Transverse colon (tissue), 4 donors: ENCODE data around the gene BCL11A. TPM values are rescaled to one million over a fixed set of nuclear protein-coding genes. Genes with fewer than 3 reads are reported as not detected.

Experiments
- DNase-seq: peaks from one replicate; pipeline ENCODE4 v3.0.0-alpha.2; 2019
- H3K27ac ChIP-seq, 4 donors: fragments of 200-600 bp; sonication (generic); 2 replicates each; pipeline ENCODE4 v1.5.1; 2016 to 2018; ENCODE audit warnings: inconsistent platforms in 4 of 4
- H3K27me3 ChIP-seq: fragments of 200-600 bp; sonication (generic); 2 replicates; pipeline ENCODE4 v1.5.1; 2017; ENCODE audit warnings: inconsistent platforms
- H3K36me3 ChIP-seq, 4 donors: fragments of 200-600 bp; sonication (generic); 2 replicates each; pipeline ENCODE4 v1.5.1; 2017 to 2019; ENCODE audit warnings: inconsistent platforms in 4 of 4
- H3K4me1 ChIP-seq, 4 donors: fragments of 200-600 bp; sonication (generic); 2 replicates each; pipeline ENCODE4 v1.5.1; 2017 to 2020; ENCODE audit warnings: inconsistent platforms in 4 of 4
- H3K4me3 ChIP-seq, 4 donors: fragments of 200-600 bp; sonication (generic); 1 replicate in 1 of 4; 2 replicates in 3 of 4; pipeline versions ENCODE4 v1.5.1 to v1.6.1; 2017 to 2019; ENCODE audit warnings: inconsistent platforms in 4 of 4
- H3K9me3 ChIP-seq, 2 donors: fragments of 200-600 bp; sonication (generic); 2 replicates each; pipeline ENCODE4 v1.5.1; 2017 to 2019; ENCODE audit warnings: inconsistent platforms in 2 of 2
- CTCF ChIP-seq, 5 experiments: fragments of 200-600 bp in 3 of 5; fragments of 450-650 bp in 2 of 5; sonication (generic) in 3 of 5; IDR thresholded peaks; 1 replicate in 2 of 5; 2 replicates in 3 of 5; pipeline ENCODE4 v1.5.1; 2016 to 2017; ENCODE audit warnings: antibody characterized with exemption in 5 of 5, inconsistent platforms in 3 of 5, mild to moderate bottlenecking in 2 of 5, moderate library complexity in 1 of 5
- EP300 ChIP-seq: sonication (generic); formaldehyde crosslinking; IDR thresholded peaks from one replicate; pipeline ENCODE4 v1.6.1; 2017; ENCODE audit warnings: antibody characterized with exemption, low read depth
- POLR2A ChIP-seq: fragments of 450-650 bp; IDR thresholded peaks from one replicate; pipeline ENCODE4 v1.6.1; 2016; ENCODE audit warnings: antibody characterized with exemption, mild to moderate bottlenecking, moderate library complexity
- POLR2AphosphoS5 ChIP-seq, 3 donors: sonication (generic); formaldehyde crosslinking; IDR thresholded peaks; one replicate each; pipeline ENCODE4 v1.6.1; 2016; ENCODE audit warnings: antibody characterized with exemption in 3 of 3
- WGBS, 2 donors: methylation state at CpG; one replicate each; pipeline ENCODE4 v1.1.5; 2018; ENCODE audit warnings: low coverage in 1 of 2; 5-methylcytosine and 5-hydroxymethylcytosine counted together
- in situ Hi-C, 4 donors: fragments of 200-750 bp; cut with MboI; loops; one replicate each; pipeline versions ENCODE4 v1.15.0 to v1.15.1; 2017; ENCODE audit warnings: low sequenced_read_pairs in 3 of 4, low pct_ligation_motif_present in 1 of 4, low pct_unique_long_range_greater_than_20kb in 1 of 4
- intact Hi-C: fragments of 100-400 bp; cut with DNase I; formaldehyde crosslinking; loops from one replicate; pipeline ENCODE4 v1.15.1; 2023; ENCODE audit warnings: low total_unique reads
- total RNA-seq, 4 donors: library from RNA; depleted of rRNA; stranded (reverse); fragments of >200 nt; gene quantifications; one replicate each; pipeline ENCODE4 v1.1.0, GENCODE V29; 2016

BCL11A gene
- total RNA-seq, 4 donors from 2014 or later, result 11.3 to 38.1 (median 19.9) TPM

- no peaks in the 10 kb centered on the region for H3K36me3 ChIP-seq
Measured at GRCh38 chr2:60586081-60586480, 32.6 kb upstream of the BCL11A start.

GRCh38 chr2:60585276-60585675, 31.8 kb upstream of the BCL11A start:
- in situ Hi-C loops (loop anchor here in 3 of 4 donors (25.0 kb wide), 4 partner anchors 1298 to 1823 kb away; no protein-coding TSS in a partner anchor), intact Hi-C loops (loop anchor here (10.0 kb wide), 1 partner anchor 1820 kb away; no protein-coding TSS in a partner anchor)
- TF ChIP-seq POLR2AphosphoS5 (IDR thresholded peaks at IDR 0.05) (no peak), EP300 (no peak), CTCF (IDR thresholded peaks at IDR 0.05) (no peak), POLR2A (no peak)
- WGBS, 2 donors, result 94 to 100% methylated on average over 8 to 25 of the region's 25 CpGs
- Histone ChIP-seq H3K27me3 (peaks cover 20% of the 10 kb centered on the region), H3K9me3 (no peaks in the 10 kb centered on the region), H3K4me3 (no peak overlapping the region), H3K4me1 (peaks cover 0 to 5% (median 0%) of the 10 kb centered on the region in 4 donors), H3K27ac (no peak overlapping the region), H3K36me3 (no peaks in the 10 kb centered on the region)
- no peak for DNase-seq

More at GRCh38 chr2:60586081-60586480, 32.6 kb upstream of the BCL11A start:
- Histone ChIP-seq H3K4me1 (peaks cover 0 to 5% (median 0%) of the 10 kb centered on the region in 4 donors), H3K27me3 (peaks cover 18% of the 10 kb centered on the region), H3K4me3 (no peak overlapping the region), H3K27ac (no peak overlapping the region), H3K9me3 (no peaks in the 10 kb centered on the region)
- in situ Hi-C loops, result loop anchor here in 3 of 4 donors (25.0 kb wide), 4 partner anchors 1299 to 1824 kb away; no protein-coding TSS in a partner anchor
- WGBS, 2 donors, result 86% methylated on average over 1 to 6 of the region's 6 CpGs
- no peak for DNase-seq
- intact Hi-C loops, result loop anchor here (10.0 kb wide), 1 partner anchor 1821 kb away; no protein-coding TSS in a partner anchor
- no peak for TF ChIP-seq EP300

- H3K4me1 ChIP-seq, result peaks cover 0 to 5% (median 0%) of the 10 kb centered on the region in 4 donors
- H3K36me3 ChIP-seq, result no peaks in the 10 kb centered on the region
- no peak overlapping the region for H3K4me3 ChIP-seq
- peaks cover 20% of the 10 kb centered on the region for H3K27me3 ChIP-seq
- H3K9me3 ChIP-seq, result no peaks in the 10 kb centered on the region
- TF ChIP-seq POLR2AphosphoS5 (IDR thresholded peaks at IDR 0.05), result no peak
- no peak for TF ChIP-seq CTCF (IDR thresholded peaks at IDR 0.05)
- TF ChIP-seq POLR2A, result no peak
- TF ChIP-seq EP300, result no peak
- no peak for DNase-seq
- in situ Hi-C loops (loop anchor here in 3 of 4 donors (25.0 kb wide), 4 partner anchors 1296 to 1821 kb away; no protein-coding TSS in a partner anchor), intact Hi-C loops (loop anchor here (10.0 kb wide), 1 partner anchor 1819 kb away; no protein-coding TSS in a partner anchor)
- H3K27ac ChIP-seq, result no peak overlapping the region
- 60 to 64% methylated on average over 1 to 5 of the region's 5 CpGs for WGBS, 2 donors
Measured at GRCh38 chr2:60583604-60584003, 30.1 kb upstream of the BCL11A start.

GRCh38 chr2:60581433-60582282, 28.2 kb upstream of the BCL11A start:
- DNase-seq, result peak; percentile 67
- WGBS, 2 donors, result 6 to 11% methylated on average over 3 to 30 of the region's 59 CpGs
- peak overlapping the region in 3 of 4 donors; percentile 24 to 47 (median 26) for H3K4me3 ChIP-seq
- TF ChIP-seq POLR2AphosphoS5 (IDR thresholded peaks at IDR 0.05) (no peak), CTCF (IDR thresholded peaks at IDR 0.05) (peak; percentile 69 to 96 (median 90))
- peaks cover 20% of the 10 kb centered on the region for H3K27me3 ChIP-seq
- no peaks in the 10 kb centered on the region for H3K9me3 ChIP-seq
- no peak overlapping the region for H3K27ac ChIP-seq
- intact Hi-C loops (loop anchor here (10.0 kb wide), 1 partner anchor 1817 kb away; no protein-coding TSS in a partner anchor), in situ Hi-C loops (loop anchor here in 3 of 4 donors (25.0 kb wide), 4 partner anchors 1294 to 1819 kb away; no protein-coding TSS in a partner anchor)
- H3K4me1 ChIP-seq, result peaks cover 0 to 5% (median 0%) of the 10 kb centered on the region in 4 donors
- H3K36me3 ChIP-seq, result no peaks in the 10 kb centered on the region
